H1 (cell line): ENCODE data around the gene UTP14A. TPM values are rescaled to one million over a fixed set of nuclear protein-coding genes. Genes with fewer than 3 reads are reported as not detected.

ENCODE experiments used
- HDAC6 ChIP-seq: IDR thresholded peaks from one replicate; pipeline ENCODE4 v1.7.1; 2012; ENCODE audit warnings: low read depth, mild to moderate bottlenecking, inconsistent platforms, low read length, moderate library complexity
- MAFK ChIP-seq: IDR thresholded peaks from 2 replicates; pipeline ENCODE4 v1.6.1; 2012; ENCODE audit warnings: low read depth, mild to moderate bottlenecking, improper control_type of control experiment, low read length
- polyA plus RNA-seq, 7 experiments: library from polyadenylated mRNA; depleted of rRNA in 3 of 7; stranded (reverse) in 5 of 7; unstranded in 2 of 7; fragments of >200 nt in 5 of 7; fragments of 200-250 nt in 2 of 7; gene quantifications; 1 replicate in 5 of 7; 2 replicates in 1 of 7; 4 replicates in 1 of 7; pipeline versions ENCODE4 v1.2.1 to v1.2.3, GENCODE V29; 2011 to 2013; ENCODE audit warnings: missing spikeins in 2 of 7, mixed read lengths in 2 of 7
- total RNA-seq: library from RNA; stranded (reverse); fragmentation: NEBNext Ultra II Directional; extraction: Animal tissue kit (Norgen Biotek cat#: 25700); gene quantifications from 2 replicates; pipeline ENCODE4 v1.2.1, GENCODE V29; 2021
- TF ChIP-seq, protein P1 (sequence below): IDR thresholded peaks from 2 replicates; pipeline ENCODE4 v1.6.1; 2012; ENCODE audit warnings: low read length, inconsistent platforms

The UTP14A gene
- total and polyA plus RNA-seq, 2 of the 8 experiments (the other 6 are each of a cell fraction or from before 2014, with no cell fraction given) = 4.5 to 24.0 TPM

DNA sequence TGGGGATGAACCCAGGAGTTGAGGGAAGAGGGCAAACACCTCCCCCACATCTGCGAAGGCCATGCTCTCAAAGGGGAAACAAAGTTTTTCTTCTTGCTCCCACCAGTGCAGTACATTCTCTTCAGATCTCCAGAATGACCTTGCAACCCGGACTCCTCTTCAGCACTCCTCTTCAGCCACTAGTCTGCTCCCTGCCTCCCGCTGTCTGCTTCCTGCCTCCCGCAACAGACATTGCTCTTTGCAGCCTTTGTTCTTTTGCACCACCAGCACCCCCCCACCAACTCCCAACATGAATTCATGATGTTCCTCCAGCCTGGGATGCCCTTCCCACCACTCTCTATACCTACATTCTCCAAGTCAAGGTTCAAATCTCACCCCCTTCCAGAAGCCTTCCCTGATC is 32.1 kb downstream of the UTP14A start (continued):
- TF ChIP-seq, protein P1, sequence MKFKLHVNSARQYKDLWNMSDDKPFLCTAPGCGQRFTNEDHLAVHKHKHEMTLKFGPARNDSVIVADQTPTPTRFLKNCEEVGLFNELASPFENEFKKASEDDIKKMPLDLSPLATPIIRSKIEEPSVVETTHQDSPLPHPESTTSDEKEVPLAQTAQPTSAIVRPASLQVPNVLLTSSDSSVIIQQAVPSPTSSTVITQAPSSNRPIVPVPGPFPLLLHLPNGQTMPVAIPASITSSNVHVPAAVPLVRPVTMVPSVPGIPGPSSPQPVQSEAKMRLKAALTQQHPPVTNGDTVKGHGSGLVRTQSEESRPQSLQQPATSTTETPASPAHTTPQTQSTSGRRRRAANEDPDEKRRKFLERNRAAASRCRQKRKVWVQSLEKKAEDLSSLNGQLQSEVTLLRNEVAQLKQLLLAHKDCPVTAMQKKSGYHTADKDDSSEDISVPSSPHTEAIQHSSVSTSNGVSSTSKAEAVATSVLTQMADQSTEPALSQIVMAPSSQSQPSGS = no peak
- TF ChIP-seq HDAC6 = no peak
- TF ChIP-seq MAFK = no peak
